NOMO-1 treated with dmso at 0.1 percent for 144 hours (cell line): Measurements from ENCODE around the gene GAP43.

Experiments used
- DNase-seq: peaks from one replicate; lab custom pipeline; 2025; ENCODE audit not compliant: unreplicated experiment; lab: John Stamatoyannopoulos, UW

GAP43 gene, protein sequence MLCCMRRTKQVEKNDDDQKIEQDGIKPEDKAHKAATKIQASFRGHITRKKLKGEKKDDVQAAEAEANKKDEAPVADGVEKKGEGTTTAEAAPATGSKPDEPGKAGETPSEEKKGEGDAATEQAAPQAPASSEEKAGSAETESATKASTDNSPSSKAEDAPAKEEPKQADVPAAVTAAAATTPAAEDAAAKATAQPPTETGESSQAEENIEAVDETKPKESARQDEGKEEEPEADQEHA

DNA sequence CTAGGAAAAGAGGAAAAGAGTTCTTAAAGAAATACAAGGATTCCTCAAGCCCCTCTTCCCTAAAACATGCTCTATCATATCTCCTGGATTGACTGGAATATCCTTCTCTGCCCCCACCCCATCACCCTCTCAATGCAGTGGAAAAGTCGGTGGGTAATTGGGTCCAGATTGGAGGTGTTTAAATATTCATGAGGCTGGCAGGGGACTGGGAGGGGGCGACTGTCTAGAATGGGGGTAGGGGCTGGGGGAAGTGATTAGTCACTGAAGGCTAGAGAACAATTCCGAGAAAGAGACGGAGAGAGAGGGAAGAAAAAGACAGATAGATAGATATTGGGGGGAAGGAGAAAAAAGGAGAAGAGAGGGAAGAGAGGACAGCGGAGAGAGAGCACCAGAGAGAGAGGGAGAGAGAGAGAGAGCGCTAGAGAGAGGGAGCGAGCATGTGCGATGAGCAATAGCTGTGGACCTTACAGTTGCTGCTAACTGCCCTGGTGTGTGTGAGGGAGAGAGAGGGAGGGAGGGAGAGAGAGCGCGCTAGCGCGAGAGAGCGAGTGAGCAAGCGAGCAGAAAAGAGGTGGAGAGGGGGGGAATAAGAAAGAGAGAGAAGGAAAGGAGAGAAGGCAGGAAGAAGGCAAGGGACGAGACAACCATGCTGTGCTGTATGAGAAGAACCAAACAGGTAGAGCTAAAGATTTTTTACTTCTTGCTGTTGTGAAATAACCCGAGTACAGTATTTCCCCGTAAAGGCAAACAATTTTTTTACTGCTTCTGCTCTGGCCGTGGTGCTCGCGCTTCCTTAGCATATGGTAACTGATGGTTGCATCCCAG, at the start of gene GAP43:
Gene GAP43, plus strand, starts transcription at position 467 of the 825 bp plus-strand sequence. Its CDS starts 180 bp downstream, at position 647.
- no peak for DNase-seq

- no peak for DNase-seq
These were observed 46.9 kb upstream of the GAP43 start for GRCh38 chr3:115576325-115576875.

DNA sequence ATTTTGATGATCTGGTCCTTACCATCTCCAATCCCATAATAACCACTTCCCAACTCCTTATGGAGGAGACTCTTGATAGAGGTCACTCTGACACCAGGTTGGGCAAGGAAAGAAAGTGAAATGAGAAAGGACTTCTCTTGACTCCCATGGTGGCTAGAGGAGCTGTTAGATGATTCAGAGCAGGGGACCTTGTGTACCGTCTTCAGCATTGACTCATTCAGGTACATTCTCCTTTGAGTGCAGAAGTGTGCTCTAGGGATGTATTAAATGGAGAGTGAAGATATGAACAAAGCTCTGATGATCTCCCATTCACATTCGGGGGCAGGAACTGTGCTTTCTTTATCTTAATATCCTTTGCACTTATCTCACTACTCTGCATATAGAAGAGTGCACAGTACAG, 46.3 kb upstream of the GAP43 start:
- no peak for DNase-seq

DNA sequence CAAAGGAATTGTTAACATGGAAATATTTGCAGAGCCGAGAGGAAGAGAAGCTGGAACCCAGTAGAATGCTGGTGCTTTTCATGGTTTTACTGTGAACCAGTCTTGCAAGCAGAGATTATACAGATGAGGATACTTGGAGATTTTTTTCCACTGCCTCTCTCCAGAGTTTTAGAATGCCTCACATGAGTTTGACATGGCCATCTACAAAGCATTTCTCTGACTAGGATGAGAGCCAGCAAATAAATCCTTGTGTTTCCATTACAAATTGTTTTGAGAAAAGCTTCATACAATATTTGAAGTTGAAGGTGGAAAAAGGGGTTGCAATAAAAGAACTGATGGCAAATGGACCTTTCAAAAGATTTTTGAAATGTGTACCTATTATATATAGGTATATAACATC, 45.0 kb upstream of the GAP43 start:
- no peak for DNase-seq

DNA sequence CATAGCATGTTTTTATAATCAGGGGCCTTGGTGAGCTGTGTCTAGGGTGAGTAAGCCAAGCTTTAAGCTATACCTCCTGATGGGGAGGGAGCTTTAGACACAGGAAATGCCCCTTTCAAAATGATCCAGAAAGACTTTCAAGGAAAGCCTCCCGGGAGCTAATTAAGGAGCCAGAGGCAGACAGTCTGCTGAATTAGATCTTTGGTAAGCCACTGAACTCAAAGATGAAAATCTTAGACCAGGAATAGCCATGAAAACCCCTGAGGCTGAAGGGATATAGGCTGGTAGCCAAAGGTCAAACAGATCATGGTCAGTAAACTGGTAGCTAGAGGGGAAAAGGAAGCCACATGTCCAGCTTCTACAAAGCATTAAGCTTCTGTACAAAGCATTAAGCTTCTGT, 42.7 kb upstream of the GAP43 start:
- DNase-seq = no peak

DNA sequence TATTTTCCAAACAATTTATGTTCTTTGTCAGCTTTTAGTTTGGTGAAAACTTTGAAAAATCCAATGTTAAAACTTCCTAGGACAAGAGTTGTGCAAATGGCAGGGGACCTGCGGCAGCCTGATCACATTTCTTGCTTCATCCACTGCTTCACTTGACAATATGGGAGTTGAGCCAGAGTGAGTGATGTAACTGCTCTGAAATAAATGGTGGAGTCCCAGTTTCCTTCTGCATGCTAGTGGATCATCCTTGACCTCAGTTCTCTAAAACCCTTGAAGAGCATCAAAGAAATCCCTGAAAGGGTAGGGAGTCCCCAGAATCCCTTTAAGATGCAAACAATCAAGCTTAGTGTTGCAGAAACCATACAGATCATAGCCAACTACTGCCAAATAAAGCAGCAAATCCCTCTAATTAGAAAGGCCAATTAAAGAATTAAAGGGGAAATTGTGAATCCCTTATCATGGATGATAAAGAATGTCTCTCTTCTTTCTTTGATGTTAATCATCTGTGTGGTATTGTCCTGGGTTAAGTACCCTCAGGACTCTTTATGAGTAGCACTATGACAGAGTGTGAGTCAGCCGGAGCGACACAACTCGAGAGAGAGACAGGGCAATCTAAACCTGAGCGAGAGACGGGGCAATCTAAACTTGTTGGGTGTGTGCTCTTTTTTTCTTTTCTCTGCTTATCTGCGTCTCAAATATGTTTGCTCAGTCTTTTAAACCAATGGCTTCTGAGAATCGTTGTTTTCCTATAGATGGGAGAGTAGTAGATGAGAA, 41.8 kb upstream of the GAP43 start:
- DNase-seq = no peak

DNA sequence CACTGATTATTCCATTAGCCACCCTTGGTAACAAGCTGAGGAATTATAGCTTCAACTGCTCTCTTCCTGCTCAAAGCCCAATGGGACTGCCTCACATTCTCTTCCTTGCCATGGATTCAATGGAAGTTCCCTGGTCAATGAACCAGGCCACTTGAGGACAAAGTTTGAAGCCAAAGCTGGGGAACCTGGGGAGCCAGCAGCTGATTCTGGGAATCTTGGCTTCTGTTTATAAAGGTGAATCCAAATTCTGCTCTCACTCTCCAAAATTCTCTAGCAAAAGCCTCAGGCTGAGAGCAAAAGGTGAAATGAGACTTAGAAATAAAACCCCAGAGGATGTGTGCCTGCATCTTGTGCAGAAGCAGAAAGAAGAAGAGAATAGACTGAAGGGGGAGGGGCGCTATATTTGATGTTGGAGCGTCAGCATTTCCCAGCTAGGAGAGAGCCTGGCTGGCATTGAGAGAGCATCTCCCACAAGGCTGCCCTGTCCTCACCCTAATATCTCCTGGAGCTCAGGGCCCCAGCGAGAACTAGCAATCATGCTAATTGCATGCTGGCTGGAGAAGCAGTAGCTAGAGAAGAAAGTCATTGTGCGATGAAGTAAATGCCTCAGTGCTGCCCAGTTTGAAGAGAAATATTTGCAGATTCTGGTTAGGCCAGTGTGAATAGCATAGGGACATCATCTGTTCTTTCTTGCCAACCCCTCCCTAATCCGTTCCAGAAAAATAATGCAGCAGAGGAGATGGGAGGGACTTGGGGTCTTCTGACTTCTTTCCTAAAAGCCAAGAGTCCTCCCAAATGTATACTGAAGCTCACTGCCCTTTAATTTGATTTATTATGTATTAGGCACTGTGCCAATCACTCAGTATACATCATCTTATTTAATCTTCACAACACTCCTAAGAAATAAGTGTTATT, 34.9 kb upstream of the GAP43 start:
- DNase-seq = no peak

DNA sequence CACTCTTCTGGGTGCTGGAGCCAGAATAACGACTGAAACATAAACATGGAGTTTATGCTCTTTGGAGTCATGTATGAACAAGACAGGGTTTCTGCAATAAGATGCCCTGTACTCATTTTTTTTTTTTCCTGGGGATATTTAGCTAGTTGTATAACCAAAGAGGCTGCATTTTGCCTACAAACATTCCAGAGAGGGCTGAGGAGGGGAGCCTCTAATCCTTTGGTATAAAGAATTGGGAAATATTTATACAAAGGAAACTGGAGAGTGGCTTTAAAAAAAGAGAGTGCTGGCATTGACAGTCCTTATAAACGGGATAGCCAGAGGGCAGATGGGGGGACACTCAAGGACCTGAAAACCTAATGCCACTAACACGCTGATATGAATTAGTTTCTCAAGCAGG, 32.4 kb upstream of the GAP43 start:
- no peak for DNase-seq

DNA sequence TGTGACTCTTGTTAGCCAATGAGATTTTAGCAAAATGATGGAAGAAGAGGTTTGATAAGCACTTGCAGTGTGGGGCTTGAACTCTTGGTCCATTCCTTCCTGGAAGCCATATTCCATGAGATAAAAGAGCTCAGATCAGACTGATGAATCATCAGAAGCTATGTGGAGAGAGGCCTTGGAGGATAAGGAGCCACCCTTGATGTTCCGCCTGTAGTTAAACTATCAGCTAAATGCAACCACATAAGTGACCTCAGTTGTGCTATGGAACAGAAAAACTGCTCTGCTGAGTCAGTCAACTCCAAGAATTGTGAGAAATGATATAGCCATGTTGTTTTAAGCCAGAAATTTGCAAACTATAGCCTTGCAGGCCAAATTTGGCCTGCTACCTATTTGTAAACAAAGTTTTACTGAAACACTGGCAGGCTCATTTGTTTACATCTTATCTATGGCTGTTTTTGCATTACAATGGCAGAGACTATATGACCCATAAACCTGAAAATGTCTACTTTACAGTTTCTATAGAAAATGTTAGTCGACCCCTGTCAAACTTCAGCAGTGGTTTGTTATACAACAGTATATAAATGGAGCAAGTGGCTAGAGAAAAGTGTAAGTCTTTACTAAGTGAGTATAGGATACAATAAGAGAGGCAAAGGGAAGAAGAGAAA, 27.6 kb upstream of the GAP43 start:
- DNase-seq = no peak

GRCh38 chr3:115598216-115598615, 25.1 kb upstream of the GAP43 start:
- no peak for DNase-seq

GRCh38 chr3:115602194-115602593, 21.1 kb upstream of the GAP43 start:
- no peak for DNase-seq

GRCh38 chr3:115611630-115612029, 11.7 kb upstream of the GAP43 start:
- no peak for DNase-seq

DNA sequence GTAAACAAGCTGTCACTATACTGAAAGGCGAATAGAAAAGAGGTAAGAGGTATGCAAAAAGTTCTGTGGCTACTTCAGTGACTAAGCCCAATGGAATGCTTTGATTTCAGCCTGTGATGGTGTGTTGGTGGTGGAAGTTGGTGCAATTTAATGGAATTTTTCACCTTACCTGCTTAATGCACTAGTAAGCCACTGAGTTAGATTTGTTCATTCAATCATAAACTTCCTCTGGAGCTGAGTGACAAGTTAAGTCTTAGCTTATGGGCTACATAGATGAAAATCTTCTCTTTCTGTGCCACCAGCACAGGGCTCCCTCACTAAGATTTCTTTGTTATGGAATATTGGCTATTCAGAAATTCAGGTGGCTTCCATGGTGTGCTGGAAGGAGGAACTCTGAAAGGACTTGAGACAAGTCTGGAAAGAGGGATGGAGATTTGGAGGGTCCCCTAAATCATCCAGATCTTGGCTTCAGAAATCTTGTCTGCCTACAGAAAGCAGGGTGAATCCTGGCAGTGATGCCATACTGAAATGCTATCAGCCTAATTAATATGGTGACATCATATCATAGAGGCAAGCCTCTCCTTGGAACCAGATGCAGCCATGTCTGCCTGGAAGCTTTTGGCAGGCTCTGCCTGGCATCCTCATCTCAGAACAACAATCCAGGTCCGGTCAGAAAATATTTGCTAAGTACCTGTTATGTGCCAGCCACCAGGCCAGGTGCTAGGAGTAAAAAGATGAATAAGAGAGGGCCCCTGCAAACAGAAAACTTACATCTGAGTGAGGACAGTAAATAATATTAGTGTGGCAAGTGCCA, 8.1 kb upstream of the GAP43 start:
- DNase-seq = no peak

DNA sequence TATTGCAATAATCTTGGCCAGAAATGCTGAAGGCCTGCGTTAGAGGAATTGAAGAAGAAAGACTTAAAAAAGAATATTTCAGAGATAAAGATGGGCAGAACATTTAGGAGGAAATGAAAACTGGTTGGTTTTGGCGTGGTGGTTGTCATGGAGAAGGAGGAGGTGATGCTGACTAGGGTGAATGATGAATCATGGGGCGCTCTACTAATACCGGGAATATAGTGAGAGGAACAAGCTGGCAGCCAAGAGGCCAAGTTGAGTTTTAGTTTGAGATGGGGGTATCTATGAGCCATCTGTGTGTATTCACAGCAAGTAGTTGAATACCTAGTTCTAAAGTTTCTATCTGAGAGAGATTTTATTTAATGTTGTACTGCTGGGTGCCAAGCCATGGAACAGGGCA, 6.8 kb upstream of the GAP43 start:
- DNase-seq = no peak

DNA sequence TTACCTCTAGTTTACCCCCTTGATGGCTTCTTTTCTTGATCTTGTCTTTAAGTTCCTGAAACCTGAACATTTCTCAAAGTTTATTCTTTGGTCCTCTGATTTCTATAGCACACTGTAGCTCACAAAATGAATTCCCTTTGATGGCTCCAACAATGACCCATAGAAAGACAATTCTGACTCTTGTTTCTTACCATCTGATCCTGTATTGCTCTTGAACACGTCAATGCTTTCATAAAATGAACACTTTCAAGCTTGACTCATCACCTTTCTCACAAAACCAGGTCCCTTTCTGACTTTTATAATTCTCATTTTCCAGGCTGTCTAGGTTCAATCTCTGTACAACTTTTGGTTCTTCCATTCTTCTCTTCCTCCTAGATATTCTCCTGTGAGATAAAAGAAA, 5.7 kb upstream of the GAP43 start:
- DNase-seq = no peak

DNA sequence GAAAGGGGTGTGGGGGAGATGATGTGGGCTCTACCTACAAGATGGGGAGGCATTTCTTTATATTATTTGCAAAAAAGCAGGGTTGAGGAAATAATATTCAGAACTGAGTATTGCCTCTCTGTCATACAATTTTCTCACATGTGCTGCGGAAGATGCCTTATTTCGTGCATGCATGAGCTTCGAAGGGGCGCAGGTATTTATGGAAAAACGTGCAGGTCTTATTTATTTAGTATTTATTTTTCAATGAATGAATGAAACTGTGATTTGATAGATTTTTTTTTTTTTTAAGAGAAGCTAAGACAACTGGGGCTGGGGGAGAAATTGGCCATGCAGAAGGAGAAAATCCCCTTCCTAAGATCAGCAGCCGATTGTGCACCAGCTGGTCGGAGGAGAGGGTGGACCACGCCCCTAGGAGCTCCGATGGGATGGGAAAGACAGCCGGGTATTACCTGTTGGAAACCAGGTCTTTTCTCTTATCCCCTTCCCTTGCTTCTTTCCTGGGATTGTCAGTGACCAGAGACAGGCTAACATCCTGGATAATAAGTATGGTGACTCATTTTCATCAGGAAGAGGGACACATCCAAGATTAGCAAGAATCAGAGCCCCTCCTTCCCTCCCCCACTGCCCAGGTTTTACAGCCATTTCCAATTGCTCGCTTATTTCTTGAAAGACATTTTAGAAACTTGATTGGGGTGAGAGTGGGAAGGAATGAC, 875 bp downstream of the GAP43 start:
- DNase-seq = no peak

DNA sequence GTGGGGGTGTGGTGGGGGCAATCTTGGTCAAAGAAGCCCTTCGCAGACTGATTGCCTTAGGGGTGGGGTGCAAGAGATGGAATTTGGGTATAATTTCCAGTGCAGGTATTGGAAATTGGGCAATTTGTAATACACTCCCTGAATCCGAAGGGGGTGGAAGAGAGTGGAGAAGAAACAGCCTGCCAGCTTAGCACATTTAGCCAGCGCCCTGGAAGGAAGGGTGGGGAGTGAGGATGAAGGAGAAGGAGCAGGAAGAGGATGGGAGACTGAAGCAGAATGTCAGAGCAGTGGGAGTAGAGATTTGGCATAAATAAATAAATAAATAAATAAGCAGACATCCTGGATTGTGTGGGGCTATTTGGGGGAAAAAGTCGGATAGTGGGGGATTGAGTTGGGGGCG, 1.6 kb downstream of the GAP43 start:
- DNase-seq = no peak

GRCh38 chr3:115626006-115626409, 2.7 kb downstream of the GAP43 start:
- DNase-seq = no peak

DNA sequence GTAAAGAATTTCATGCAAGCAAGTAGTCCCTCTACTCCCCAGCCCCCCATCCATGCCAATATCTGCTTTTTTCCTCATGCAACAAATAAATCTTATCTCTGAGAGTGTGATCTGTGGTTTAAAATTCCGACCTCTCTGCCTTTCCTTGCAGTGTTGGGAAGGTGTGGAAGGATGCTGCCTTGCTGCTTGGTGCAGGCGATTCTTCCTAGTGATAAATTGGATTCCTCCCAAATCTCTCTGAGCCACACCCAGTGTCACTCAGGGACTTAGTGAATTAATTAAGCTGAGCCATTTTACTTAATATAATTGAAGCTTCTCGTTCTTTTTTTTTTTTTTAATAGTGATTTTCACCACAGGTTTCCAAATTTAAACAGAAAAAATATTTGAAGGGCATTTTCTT, 3.4 kb downstream of the GAP43 start:
- DNase-seq = no peak
